GM23248 (cell line): ENCODE data around the gene SCFD1. TPM values are rescaled to one million over a fixed set of nuclear protein-coding genes. Genes with fewer than 3 reads are reported as not detected.

Source experiments
- DNase-seq: peaks from one replicate; pipeline ENCODE4 v3.0.0-alpha.2; 2015
- H2AFZ ChIP-seq: fragments of 200-600 bp; sonication (generic); 2 replicates; pipeline ENCODE4 v1.6.1; 2016; ENCODE audit warnings: antibody characterized with exemption
- H3F3A ChIP-seq: fragments of 200-600 bp; sonication (generic); 2 replicates; pipeline ENCODE4 v1.6.1; 2016; ENCODE audit warnings: mild to moderate bottlenecking, antibody characterized with exemption, mixed run types; ENCODE audit not compliant: insufficient read depth
- H3K27ac ChIP-seq: fragments of 200-600 bp; sonication (generic); 2 replicates; pipeline ENCODE4 v1.5.1; 2016; ENCODE audit warnings: mild to moderate bottlenecking
- H3K27me3 ChIP-seq: fragments of 200-600 bp; sonication (generic); replicated peaks from 2 replicates; pipeline ENCODE4 v1.6.1; 2016; ENCODE audit warnings: mild to moderate bottlenecking; ENCODE audit not compliant: insufficient read depth
- H3K36me3 ChIP-seq: fragments of 200-600 bp; sonication (generic); 2 replicates; pipeline ENCODE4 v1.6.1; 2016; ENCODE audit warnings: low read depth, mild to moderate bottlenecking
- H3K4me1 ChIP-seq: fragments of 200-600 bp; sonication (generic); 2 replicates; pipeline ENCODE4 v1.6.1; 2016; ENCODE audit warnings: mild to moderate bottlenecking; ENCODE audit not compliant: insufficient read depth
- H3K4me2 ChIP-seq: fragments of 200-600 bp; sonication (generic); one replicate; pipeline ENCODE4 v1.6.1; 2016; ENCODE audit warnings: mild to moderate bottlenecking; ENCODE audit not compliant: unreplicated experiment
- H3K4me3 ChIP-seq: fragments of 200-600 bp; sonication (generic); 2 replicates; pipeline ENCODE4 v1.5.1; 2016; ENCODE audit warnings: mild to moderate bottlenecking
- H3K79me2 ChIP-seq: fragments of 200-600 bp; sonication (generic); 2 replicates; pipeline ENCODE4 v1.6.1; 2016; ENCODE audit warnings: mild to moderate bottlenecking; ENCODE audit not compliant: insufficient read depth
- H3K9ac ChIP-seq: fragments of 200-600 bp; sonication (generic); 2 replicates; pipeline ENCODE4 v1.6.1; 2016; ENCODE audit warnings: mild to moderate bottlenecking
- H3K9me2 ChIP-seq: fragments of 200-600 bp; sonication (generic); 2 replicates; pipeline ENCODE4 v1.6.1; 2016; ENCODE audit warnings: mixed run types, mild to moderate bottlenecking, moderate library complexity; ENCODE audit not compliant: insufficient read depth
- H3K9me3 ChIP-seq: fragments of 200-600 bp; sonication (generic); one replicate; pipeline ENCODE4 v1.6.1; 2017; ENCODE audit warnings: low read depth
- H4K20me1 ChIP-seq: fragments of 200-600 bp; sonication (generic); 2 replicates; pipeline ENCODE4 v1.6.0; 2016; ENCODE audit not compliant: insufficient read depth
- EZH2 ChIP-seq: fragments of 200-600 bp; sonication (generic); IDR thresholded peaks from 2 replicates; pipeline ENCODE4 v1.6.1; 2018; ENCODE audit warnings: antibody characterized with exemption, mild to moderate bottlenecking; ENCODE audit not compliant: insufficient read depth, poor library complexity, severe bottlenecking
- EZH2phosphoT487 ChIP-seq: fragments of 200-600 bp; sonication (generic); IDR thresholded peaks from 2 replicates; pipeline ENCODE4 v1.6.1; 2018; ENCODE audit warnings: antibody characterized with exemption, moderate library complexity, mild to moderate bottlenecking, low read depth; ENCODE audit not compliant: insufficient read depth
- WGBS, 2 experiments: methylation state at CpG; one replicate each; pipeline ENCODE4 v1.1.6; 2015 to 2017; ENCODE audit warnings: low lambda C conversion rate in 2 of 2, low coverage in 1 of 2; ENCODE audit errors: missing lambda C conversion rate in 2 of 2; 5-methylcytosine and 5-hydroxymethylcytosine counted together
- in situ Hi-C: fragments of 300-500 bp; cut with MboI; formaldehyde crosslinking; loops from 2 replicates; pipeline ENCODE4 v1.15.0; 2020
- polyA plus RNA-seq: library from polyadenylated mRNA; unstranded; fragments of >200 nt; fragmentation: Nextera tagmentation; extraction: Ambion mirVana; gene quantifications from 2 replicates; pipeline ENCODE4 v1.2.1, GENCODE V29; 2016
- total RNA-seq: library from RNA; depleted of rRNA; stranded (reverse); fragments of >200 nt; shearing (Covaris generic); gene quantifications from 2 replicates; pipeline ENCODE4 v1.2.3, GENCODE V29; 2014

SCFD1 gene
- total and polyA plus RNA-seq, 2 experiments from 2014 or later, result 92.3 to 117 TPM

DNA sequence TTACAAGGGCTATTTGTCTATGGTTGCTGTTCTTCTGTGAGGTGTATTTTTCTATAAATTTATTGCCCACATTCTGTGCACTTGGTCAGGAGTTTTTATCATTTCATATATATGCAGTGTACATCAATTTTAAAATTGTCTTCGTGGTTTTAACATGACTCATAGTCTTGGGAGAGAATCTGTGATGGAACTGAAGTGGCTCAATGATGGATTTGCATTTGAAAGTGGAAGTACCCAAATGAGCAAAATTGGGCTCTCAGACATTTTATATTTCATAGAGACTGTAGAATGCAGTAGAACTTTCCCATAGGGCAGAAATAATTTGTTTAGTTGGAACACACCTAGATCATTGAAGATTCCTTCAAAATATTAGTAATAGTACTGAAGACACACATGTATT is 1.9 kb upstream of the SCFD1 start:
- H3K27ac ChIP-seq, result 0 out of 2 replicates have a peak overlapping the region, but pooled peaks have one; percentile 22
- peaks cover 50% of the 10 kb centered on the region for H3F3A ChIP-seq
- H3K4me1 ChIP-seq, result peaks cover 19% of the 10 kb centered on the region
- TF ChIP-seq EZH2phosphoT487 (no peak), EZH2 (no peak)
- H3K9ac ChIP-seq, result no peak overlapping the region
- H3K9me3 ChIP-seq, result no peaks in the 10 kb centered on the region
- H3K27me3 ChIP-seq, result no peaks in the 10 kb centered on the region
- H3K79me2 ChIP-seq, result peaks cover 30% of the 10 kb centered on the region
- DNase-seq, result peak; percentile 63
- in situ Hi-C loops, result no loop called here
- no peaks in the 10 kb centered on the region for H3K9me2 ChIP-seq
- H4K20me1 ChIP-seq, result no peaks in the 10 kb centered on the region
- 0 out of 2 replicates have a peak overlapping the region, but pooled peaks have one; percentile 1 for H2AFZ ChIP-seq
- WGBS, 2 experiments, result 0 to 8% methylated on average over 1 of the region's 1 CpG
- H3K36me3 ChIP-seq, result peaks cover 17% of the 10 kb centered on the region
- H3K4me3 ChIP-seq, result no peak overlapping the region
- H3K4me2 ChIP-seq, result peak overlapping the region; percentile 3

DNA sequence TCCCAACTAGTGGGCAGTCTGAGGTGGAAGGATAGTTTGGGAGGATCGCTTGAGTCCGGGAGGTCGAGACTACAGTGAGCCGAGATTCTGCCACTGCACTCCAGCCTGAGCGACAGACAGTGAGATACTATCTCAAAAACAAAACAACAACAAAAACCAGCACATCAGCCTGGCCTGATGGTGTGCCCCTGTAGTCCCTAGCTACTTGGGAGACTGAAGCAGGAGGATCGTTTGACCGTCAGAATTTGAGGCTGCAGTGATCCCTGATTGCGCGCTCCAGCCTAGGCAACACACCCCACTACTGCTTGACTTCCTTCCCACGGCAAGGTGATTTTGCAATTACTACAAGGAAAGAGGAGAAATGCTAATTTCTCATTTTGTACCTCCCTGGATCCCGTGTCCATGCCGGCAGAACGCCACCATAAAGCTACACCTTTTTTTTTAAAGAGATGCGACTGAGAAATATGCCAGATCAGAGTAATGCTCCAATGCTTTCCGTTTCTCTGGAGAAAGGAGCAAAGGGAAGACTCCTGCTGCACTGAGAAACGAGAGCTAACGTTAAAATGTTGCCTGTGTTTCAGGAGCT is 672 bp upstream of the SCFD1 start:
- Histone ChIP-seq H3K9ac (peak overlapping the region; percentile 96), H3K79me2 (peaks cover 42% of the 10 kb centered on the region), H3K27me3 (no peaks in the 10 kb centered on the region), H4K20me1 (no peaks in the 10 kb centered on the region), H3K9me2 (no peaks in the 10 kb centered on the region), H3K4me1 (peaks cover 21% of the 10 kb centered on the region), H3K36me3 (peaks cover 4% of the 10 kb centered on the region), H3K4me2 (peak overlapping the region; percentile 95), H3F3A (peaks cover 50% of the 10 kb centered on the region), H3K27ac (peak overlapping the region; percentile 93), H3K4me3 (peak overlapping the region; percentile 99), H3K9me3 (no peaks in the 10 kb centered on the region), H2AFZ (peak overlapping the region; percentile 92)
- DNase-seq, result peak; percentile 60
- WGBS, 2 experiments, result 20 to 21% methylated on average over 17 of the region's 17 CpGs
- TF ChIP-seq EZH2phosphoT487, result no peak
- no peak for TF ChIP-seq EZH2
- in situ Hi-C loops, result no loop called here

DNA sequence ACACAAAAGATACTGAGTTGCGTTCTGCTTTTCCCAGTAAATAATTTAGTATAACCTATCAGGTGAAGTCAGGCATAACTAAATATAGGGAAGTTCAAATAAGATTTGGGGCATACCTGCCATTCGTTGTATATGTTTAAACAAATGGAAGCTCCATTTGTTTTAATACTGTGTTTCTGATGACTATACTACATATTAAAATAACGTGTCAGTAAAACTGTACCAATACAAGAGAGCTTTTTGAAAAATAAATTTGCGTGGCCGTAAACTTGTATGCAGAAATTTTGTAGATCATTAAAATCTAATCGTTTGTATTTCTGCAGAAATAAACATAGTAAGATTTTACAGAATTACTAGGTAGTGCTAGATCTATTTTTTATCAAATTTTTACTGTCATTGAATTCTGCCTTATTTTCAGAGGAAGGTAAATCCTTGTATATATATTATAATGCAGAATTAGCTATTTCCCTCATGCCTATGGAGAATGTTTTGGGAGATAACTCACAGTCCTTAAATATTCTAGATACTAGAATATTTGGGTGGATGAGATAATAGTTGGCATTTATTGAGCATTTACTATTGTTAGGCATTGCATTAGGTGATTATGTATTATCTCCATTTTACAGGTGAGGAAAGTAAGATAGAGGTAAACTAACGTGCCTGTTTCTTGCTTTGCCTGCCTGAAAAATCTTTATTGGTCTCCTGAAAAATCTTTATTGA is 1.5 kb downstream of the SCFD1 start:
- WGBS, 2 experiments, result 52 to 54% methylated on average over 7 of the region's 7 CpGs
- H4K20me1 ChIP-seq, result no peaks in the 10 kb centered on the region
- peak overlapping the region; percentile 96 for H3K9ac ChIP-seq
- no peaks in the 10 kb centered on the region for H3K9me2 ChIP-seq
- no peaks in the 10 kb centered on the region for H3K27me3 ChIP-seq
- H3K36me3 ChIP-seq, result no peaks in the 10 kb centered on the region
- H3K79me2 ChIP-seq, result peaks cover 64% of the 10 kb centered on the region
- in situ Hi-C loops, result no loop called here
- H3K4me1 ChIP-seq, result peaks cover 22% of the 10 kb centered on the region
- peak overlapping the region; percentile 99 for H3K4me3 ChIP-seq
- no peak for TF ChIP-seq EZH2
- TF ChIP-seq EZH2phosphoT487, result no peak
- no peak overlapping the region for H3K27ac ChIP-seq
- H3K9me3 ChIP-seq, result no peaks in the 10 kb centered on the region
- H3K4me2 ChIP-seq, result peak overlapping the region; percentile 95
- H3F3A ChIP-seq, result peaks cover 47% of the 10 kb centered on the region
- DNase-seq, result no peak
- H2AFZ ChIP-seq, result no peak overlapping the region

DNA sequence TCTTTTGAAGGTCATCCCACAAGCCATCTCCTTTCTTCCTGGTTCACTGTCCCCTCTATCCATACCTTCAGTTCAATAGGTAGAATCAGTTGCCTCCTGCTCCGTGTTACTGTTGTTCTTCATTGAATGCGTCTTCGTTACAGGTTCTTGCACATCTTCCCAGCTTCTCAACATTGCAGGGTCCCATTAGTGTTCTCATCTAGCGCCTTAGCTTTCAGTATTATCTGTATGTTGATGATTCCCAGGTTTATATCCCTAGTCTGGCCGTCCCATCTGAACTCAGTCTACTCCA is 2.0 kb downstream of the SCFD1 start:
- Histone ChIP-seq H3K4me3 (peak overlapping the region; percentile 99), H3K9me2 (no peaks in the 10 kb centered on the region), H3K4me1 (peaks cover 27% of the 10 kb centered on the region), H3K27me3 (no peaks in the 10 kb centered on the region), H3K27ac (no peak overlapping the region), H3K4me2 (peak overlapping the region; percentile 95), H3K9me3 (no peaks in the 10 kb centered on the region), H3F3A (peaks cover 49% of the 10 kb centered on the region), H3K79me2 (peaks cover 69% of the 10 kb centered on the region), H3K36me3 (no peaks in the 10 kb centered on the region), H2AFZ (no peak overlapping the region), H4K20me1 (no peaks in the 10 kb centered on the region), H3K9ac (no peak overlapping the region)
- in situ Hi-C loops, result no loop called here
- WGBS, 2 experiments, result 83 to 84% methylated on average over 5 of the region's 5 CpGs
- TF ChIP-seq EZH2phosphoT487 (no peak), EZH2 (no peak)
- DNase-seq, result no peak
